ENCODE results near the gene MUTYH.
A peak's percentile ranks its signal among the peaks of the same experiment; 100 is the strongest.
"Not testable (repeated sequence)": the region's sequence is repeated elsewhere in the genome, so short reads cannot be mapped to it uniquely, and the experiment has no call there.

MUTYH gene

DNA sequence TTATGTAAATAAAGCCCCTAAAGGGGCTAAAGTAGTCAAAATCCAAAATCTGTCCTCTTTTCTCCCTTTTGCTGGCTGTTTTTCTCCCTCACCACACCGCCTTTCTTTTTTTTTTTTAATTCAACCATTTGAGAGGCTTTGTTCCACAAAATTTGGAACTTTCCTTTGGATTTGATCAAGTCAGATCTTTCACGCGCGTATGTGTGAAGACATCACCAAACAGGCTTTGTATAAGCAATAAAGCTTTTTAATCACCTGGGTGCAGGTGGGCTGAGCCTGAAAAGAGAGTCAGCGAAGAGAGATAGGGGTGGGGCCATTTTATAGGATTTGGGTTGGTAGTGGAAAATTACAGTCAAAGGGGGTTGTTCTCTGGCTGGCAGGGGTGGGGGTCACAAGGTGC, 18.8 kb downstream of the MUTYH start:
- no peak for DNase-seq (ENCODE audit: low spot score)

DNA sequence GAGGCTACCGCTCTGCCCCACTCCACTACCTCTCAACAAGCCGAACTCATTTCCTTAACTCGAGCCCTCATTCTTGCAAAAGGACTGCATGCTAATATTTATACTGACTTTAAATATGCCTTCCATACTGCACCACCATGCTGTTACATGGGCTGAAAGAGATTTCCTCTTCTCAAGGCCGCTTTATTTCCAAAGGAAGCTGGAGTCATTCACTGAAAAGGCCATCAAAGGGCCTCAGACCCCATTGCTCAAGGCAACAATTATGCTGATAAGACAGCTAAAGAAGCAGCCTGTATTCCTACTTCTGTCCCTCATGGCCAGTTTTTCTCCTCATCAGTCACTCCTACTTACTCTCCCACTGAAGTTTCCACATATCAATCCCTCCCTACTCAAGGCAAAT, 20.5 kb downstream of the MUTYH start:
- DNase-seq (ENCODE audit: low spot score): no peak

DNA sequence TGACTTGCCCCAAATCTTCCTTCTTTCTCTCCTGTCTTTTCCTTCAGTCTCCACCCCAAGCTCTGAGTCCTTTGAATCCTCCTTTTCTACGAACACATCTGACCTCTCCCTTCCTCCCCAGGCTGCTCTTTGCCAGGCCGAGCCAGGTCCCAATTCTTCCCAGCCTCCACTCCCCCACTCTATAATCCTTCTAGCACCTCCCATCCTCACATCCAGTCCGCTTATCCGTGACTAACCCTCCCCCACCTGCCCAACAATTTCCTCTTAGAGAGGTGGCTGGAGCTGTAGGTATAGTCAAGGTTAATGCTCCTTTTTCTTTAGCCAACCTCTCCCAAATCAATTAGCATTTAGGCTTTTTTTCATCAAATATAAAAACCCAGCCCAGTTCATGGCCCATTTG, 23.1 kb downstream of the MUTYH start:
- no peak for DNase-seq (ENCODE audit: low spot score)

DNA sequence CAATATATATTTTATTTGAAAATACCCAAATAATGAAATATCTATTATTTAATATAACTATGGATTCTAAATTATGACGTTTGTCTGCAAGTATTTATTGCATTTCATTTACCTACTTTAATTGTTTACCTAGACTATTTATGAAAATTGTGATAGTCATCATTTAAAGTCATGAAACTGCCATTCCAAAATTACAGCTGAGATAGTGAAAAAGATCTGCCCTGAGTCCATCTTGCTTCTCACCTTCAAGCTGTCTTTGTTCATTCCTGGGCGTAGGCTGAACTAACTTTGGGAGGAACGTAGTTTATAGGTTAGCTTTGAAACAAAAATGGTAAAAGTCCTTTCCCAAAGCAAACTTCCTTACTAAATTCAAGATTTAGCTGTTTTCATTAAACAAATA, 26.0 kb downstream of the MUTYH start:
- DNase-seq (ENCODE audit: low spot score): no peak

GRCh38 chr1:45306905-45307304, 33.3 kb downstream of the MUTYH start:
- no peak for DNase-seq (ENCODE audit: low spot score)

DNA sequence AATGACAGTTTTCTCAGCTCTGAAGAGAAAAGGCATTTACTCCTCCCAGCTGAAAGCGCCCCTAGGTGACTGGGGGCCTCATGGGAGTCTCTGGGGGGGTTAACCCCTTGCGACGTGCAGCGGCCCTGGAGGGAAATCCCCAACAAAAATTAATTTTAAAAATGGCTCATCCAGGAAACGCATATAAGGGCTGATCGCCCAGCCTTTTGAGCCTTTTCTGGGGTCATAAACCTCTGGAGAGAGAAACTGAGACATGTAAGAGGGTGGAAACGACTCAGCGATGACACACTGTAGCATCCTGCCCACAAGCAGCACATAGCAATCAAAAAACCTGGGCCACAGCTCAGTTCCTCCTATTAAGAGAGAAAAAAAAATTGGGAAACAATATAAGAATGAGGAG, 33.9 kb downstream of the MUTYH start:
- DNase-seq (ENCODE audit: low spot score): peak; percentile 46

DNA sequence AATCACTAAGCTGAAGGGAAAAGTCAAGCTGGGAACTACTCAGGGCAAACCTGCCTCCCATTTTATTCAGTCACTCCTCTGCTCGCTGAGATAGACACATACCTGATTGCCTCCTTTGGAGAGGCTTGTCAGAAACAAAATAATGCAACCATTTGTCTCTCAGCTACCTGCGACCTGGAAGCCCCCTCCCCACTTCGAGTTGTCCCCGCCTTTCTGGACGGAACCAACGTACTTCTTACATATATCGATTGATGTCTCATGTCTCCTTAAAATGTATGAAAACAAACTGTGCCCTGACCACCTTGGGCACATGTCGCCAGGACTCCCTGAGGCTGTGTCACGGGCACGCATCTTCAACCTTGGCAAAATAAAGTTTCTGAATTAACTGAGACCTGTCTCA, 35.0 kb downstream of the MUTYH start:
- no peak for DNase-seq (ENCODE audit: low spot score)

DNA sequence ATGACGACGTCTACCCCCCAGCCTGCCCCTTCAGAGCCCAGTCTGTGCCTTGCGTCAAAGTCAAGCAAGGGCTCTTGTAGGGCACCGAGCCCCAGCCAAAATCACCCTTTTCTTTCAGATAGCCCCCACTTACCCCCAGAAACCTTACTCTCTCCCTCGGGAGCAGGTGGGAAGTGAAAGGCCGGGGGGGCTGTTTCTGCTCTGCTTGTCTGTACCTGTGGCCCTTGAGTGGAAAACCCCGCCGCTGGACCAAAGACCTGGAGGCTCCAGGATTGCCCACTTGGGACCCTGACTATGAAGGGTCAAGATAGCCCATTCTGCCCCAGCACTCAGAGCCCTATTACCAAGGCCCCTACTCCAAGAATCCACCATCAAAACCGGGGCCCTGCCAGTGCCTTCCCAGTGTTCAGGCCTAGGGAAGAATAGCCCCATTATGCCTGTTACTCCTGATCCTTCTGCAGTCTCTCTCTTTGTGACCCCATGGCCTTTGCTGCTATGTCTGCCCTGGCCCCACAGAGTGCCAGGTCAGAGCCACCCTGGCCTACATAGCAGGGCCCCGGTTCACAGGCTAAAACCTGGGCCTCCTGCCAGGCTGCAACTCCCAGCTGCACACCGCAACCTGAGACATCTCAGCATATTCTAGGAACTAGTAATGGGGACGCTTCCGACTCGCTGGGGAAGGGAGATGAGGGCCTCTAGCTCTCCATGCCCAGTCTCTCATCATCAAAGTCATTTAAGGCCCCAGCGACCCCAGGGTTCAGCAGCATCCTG, 35.7 kb downstream of the MUTYH start:
- peak; percentile 14 for DNase-seq (ENCODE audit: low spot score)

DNA sequence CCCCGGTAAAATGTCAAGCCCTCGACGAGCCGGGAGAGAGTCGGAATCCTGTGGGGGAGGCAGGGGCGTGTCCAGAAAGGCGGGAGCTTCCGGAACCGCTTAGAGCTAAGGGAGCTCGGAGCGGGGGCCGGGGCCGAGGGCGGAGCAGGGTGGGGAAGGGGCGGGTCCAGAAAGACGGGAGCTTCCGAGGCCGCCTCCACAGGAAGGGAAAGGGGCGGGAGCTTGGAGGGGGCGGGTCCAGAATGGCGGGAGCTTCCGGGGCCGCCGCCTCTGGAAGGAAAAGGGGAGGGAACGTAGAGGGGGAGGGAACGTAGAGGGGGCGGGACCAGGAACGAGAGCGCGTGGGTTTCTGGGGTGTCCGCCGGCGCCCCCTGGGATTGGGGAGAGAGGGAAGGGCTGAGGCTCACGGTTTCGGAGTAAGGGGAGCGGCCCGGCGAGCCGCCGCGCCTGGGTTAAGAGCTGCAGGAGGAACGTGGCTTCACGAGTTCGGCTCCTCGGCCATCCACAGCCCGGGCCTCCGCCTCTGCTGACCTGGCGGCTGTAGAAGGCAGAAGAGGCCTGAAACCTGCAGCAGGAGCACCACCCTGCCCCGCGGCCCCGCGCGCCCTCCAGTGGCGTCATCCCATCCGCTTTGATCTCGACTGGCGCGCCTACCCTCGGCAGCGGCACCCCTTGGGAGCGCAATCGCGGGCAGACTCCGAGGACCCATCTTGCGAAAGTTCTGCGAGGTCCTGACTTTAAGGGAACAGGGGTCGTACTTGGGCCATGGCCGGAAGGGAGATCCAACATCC, 36.5 kb downstream of the MUTYH start:
- peak; percentile 98 for DNase-seq (ENCODE audit: low spot score)

DNA sequence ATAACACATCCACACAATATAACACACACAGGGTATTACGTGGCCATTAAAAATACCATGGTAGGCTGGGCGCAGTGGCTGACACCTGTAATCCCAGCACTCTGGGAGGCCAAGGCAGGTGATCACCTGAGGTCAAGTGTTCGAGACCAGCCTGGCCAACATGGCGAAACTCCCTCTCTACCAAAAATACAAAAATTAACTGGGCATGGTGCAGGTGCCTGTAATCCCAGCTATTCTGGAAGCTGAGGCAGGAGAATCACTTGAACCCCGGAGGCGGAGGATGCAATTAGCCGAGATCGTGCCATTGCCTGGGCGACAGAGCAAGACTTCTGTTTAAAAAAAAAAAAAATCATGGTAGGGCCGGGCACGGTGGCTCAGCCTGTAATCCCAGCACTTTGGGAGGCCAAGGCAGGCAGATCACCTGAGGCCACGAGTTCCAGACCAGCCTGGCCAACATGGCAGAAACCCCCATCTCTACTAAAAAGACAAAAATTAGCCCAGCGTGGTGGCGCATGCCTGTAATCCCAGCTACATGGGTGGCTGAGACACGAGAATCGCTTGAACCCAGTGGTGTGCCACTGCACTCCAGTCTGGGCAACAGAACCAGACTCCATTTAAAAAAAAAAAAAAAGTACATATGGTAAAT, 37.6 kb downstream of the MUTYH start:
- DNase-seq (ENCODE audit: low spot score): no peak

DNA sequence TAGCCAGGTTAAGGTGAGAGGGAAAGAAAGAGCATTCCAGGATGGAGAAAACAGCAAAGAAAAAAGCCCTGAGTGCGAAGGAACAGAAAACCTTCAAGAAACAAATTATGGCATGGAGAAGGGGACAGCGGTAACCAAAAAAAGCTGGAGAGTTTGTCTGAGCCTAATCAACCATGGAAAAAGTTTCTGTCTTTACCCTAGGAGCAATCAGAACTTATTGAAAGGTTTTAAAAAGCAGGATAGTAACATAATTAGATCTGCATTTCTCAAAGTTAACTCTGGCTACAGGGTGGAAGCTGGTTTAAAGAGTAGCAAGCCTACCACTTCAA, 39.6 kb downstream of the MUTYH start:
- DNase-seq (ENCODE audit: low spot score): no peak

DNA sequence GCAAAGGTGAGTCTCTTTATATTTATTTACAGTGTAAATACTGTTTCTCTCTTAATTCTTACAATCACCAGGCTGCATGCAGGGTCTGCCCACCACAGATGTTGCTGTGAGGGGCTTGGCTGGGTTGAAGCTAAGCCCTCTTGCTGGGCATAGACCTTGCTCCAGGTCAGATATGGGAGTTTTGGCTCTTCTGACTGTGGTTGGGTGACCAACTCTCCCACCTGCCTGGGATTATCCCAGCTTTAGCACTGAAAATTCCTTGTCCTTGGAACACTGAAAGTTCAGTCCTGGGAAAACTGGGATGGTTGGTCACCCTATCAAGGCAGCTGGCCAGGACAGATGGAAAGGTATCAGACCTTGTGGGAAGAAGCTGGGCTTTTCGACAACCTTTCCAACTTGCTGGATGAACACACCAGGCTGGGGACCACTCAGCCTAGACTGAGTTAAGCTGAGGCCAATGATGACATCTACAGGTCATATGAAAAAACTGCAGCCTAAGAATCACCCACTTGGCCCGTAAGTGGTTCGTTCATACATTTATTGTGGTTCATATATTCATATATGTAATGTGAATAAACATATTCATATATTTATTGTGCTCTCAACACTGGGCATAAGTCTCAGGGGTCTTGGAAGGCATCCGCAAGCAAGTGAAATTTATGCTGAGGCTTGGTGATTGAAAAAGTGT, 40.1 kb downstream of the MUTYH start:
- peak; percentile 66 for DNase-seq (ENCODE audit: low spot score)

DNA sequence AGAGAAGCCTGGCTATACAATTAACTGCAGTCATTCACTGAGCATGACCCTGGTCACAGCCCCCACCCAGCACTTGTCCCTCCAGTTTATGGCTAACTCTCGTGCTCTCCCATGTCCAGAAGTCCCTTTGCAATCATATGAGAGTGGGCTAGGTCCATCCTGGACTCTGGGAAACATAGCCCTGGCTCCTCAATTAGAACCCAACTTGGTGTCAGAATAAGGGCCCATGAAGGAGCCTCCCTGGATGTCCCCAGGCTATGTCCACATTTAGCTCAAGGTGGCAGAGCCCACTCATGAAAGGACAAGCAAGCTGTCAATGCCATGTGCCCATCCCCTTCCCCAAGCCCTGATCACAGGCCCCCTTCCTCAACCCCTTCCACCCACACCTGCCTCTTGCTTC, 40.9 kb downstream of the MUTYH start:
- DNase-seq (ENCODE audit: low spot score): no peak

GRCh38 chr1:45297666-45298356, 42.4 kb downstream of the MUTYH start:
- no peak for DNase-seq (ENCODE audit: low spot score)

DNA sequence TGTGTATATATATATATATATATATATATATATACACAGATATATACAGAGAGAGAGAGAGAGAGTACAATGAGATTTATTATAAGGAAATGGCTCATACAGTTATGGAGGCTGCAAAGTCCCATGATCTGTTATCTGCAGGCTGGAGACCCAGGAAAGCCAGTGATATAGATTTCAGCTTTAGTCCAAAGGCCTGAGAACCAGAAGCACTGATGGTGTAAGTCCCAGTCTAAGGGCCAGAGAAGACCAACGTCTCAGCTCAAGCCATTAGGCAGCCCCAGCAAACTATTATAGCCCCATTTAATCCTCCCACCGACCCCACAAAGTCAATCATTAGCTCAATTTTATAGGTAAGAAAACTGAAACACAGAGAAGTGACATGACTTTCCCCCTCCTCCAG, 48.5 kb downstream of the MUTYH start:
- no peak for DNase-seq (ENCODE audit: low spot score)

- not testable (repeated sequence) for DNase-seq (ENCODE audit: low spot score)
Measured at GRCh38 chr1:45291002-45291401, 49.2 kb downstream of the MUTYH start.

- not testable (repeated sequence) for DNase-seq (ENCODE audit: low spot score)
Measured at GRCh38 chr1:45286521-45286920, 53.7 kb downstream of the MUTYH start.

GRCh38 chr1:45284858-45285257, 55.4 kb downstream of the MUTYH start:
- not testable (repeated sequence) for DNase-seq (ENCODE audit: low spot score)

- no peak for DNase-seq (ENCODE audit: low spot score)
Measured at GRCh38 chr1:45282351-45282750, 57.9 kb downstream of the MUTYH start.

Measured in germinal center (tissue), 1 donor.